Measurements from ENCODE around the gene RHOBTB3. TPM values are rescaled to one million over a fixed set of nuclear protein-coding genes. Genes with fewer than 3 reads are reported as not detected.

Gene RHOBTB3
- total and polyA plus RNA-seq, 10 of the 15 experiments (the other 5 are each of a cell fraction or from before 2014, with no cell fraction given), result 3.6 to 42.8 (median 8.4) TPM

DNA sequence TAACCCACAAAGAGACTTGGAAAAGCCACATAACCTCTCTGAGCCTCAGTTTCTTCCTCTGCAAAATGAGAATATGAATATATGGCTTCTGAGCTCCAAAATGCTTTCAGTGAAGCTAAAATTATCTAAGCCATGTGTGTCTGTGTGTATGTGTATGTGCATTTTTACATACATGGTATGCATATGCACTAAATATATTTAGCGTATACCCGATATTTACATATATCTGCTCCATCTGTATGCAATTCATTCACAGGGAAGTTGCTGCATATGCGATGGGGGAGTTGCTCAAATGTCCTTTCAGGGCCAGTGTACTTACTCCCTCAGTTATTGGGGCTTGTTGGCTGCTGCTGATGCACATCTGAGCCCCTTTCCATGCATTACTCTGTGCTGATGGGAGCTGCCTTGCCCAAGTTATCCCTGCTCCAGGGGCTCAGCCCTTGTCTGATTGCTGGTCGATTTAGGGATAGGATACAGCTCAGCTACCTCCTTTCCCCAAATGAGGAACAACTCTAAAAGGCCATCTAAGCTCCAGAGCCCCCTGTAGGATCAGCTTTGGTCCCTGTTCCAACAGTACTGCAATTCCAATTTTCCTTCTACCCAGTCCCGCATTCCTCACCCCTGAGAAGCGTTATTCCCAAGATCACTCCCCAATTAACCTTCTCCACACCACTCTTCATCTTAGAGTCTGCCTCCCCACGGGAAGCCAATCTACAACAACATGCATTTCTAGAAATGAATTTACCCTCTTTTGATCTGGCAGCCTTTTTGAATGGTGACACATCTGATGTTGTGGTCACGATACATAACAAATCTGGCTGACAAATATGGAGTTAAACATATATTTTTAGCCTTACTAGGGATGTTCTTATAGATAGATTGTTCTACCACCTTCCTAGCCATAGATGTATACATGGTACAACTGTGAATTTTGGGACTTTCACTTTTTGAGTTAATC lies 15.9 kb downstream of the RHOBTB3 start (continued):
- TF ChIP-seq TARDBP (IDR thresholded peaks at IDR 0.05; ENCODE audit: borderline replicate concordance), result no peak
- TF ChIP-seq MXI1 (IDR thresholded peaks at IDR 0.05; ENCODE audit: low read depth, low read length), result no peak
- no peak for TF ChIP-seq TCF3 (IDR thresholded peaks at IDR 0.05; ENCODE audit: borderline replicate concordance, insufficient read depth, low read depth, low read length)
- peak; percentile 51; the same call in 1 of the 2 replicates for TF ChIP-seq IRF4 (IDR thresholded peaks at IDR 0.05; ENCODE audit: low read depth, low read length)
- no peak for TF ChIP-seq ZNF622 (IDR thresholded peaks at IDR 0.05)
- TF ChIP-seq RUNX3 (IDR thresholded peaks at IDR 0.05; ENCODE audit: low read length), result peak; percentile 71
- TF ChIP-seq MYC (IDR thresholded peaks at IDR 0.05; ENCODE audit: insufficient read depth, insufficient read length, insufficient replicate concordance, low read length, severe bottlenecking), result no peak
- no peak for TF ChIP-seq RAD51 (IDR thresholded peaks at IDR 0.05)
- TF ChIP-seq, protein P1, sequence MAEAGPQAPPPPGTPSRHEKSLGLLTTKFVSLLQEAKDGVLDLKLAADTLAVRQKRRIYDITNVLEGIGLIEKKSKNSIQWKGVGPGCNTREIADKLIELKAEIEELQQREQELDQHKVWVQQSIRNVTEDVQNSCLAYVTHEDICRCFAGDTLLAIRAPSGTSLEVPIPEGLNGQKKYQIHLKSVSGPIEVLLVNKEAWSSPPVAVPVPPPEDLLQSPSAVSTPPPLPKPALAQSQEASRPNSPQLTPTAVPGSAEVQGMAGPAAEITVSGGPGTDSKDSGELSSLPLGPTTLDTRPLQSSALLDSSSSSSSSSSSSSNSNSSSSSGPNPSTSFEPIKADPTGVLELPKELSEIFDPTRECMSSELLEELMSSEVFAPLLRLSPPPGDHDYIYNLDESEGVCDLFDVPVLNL (IDR thresholded peaks at IDR 0.05; ENCODE audit: low read depth, low read length), result no peak
- no peak for TF ChIP-seq NFYB (IDR thresholded peaks at IDR 0.05; ENCODE audit: insufficient read depth, low read depth, low read length)
- TF ChIP-seq TCF7 (IDR thresholded peaks at IDR 0.05; ENCODE audit: borderline replicate concordance), result peak; percentile 87
- no peak for TF ChIP-seq HDGF (IDR thresholded peaks at IDR 0.05)
- TF ChIP-seq DPF2 (IDR thresholded peaks at IDR 0.05), result no peak
- no peak for TF ChIP-seq MTA2 (IDR thresholded peaks at IDR 0.05; ENCODE audit: low read depth)
- no peak for TF ChIP-seq SUPT20H (IDR thresholded peaks at IDR 0.05; ENCODE audit: borderline replicate concordance, control insufficient read depth, low read depth, low read length)
- TF ChIP-seq, protein P2, sequence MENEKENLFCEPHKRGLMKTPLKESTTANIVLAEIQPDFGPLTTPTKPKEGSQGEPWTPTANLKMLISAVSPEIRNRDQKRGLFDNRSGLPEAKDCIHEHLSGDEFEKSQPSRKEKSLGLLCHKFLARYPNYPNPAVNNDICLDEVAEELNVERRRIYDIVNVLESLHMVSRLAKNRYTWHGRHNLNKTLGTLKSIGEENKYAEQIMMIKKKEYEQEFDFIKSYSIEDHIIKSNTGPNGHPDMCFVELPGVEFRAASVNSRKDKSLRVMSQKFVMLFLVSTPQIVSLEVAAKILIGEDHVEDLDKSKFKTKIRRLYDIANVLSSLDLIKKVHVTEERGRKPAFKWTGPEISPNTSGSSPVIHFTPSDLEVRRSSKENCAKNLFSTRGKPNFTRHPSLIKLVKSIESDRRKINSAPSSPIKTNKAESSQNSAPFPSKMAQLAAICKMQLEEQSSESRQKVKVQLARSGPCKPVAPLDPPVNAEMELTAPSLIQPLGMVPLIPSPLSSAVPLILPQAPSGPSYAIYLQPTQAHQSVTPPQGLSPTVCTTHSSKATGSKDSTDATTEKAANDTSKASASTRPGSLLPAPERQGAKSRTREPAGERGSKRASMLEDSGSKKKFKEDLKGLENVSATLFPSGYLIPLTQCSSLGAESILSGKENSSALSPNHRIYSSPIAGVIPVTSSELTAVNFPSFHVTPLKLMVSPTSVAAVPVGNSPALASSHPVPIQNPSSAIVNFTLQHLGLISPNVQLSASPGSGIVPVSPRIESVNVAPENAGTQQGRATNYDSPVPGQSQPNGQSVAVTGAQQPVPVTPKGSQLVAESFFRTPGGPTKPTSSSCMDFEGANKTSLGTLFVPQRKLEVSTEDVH (IDR thresholded peaks at IDR 0.05; ENCODE audit: low read depth, partially characterized antibody), result no peak
- TF ChIP-seq SMAD5 (IDR thresholded peaks at IDR 0.05; ENCODE audit: low read depth), result no peak
- TF ChIP-seq, protein P3, sequence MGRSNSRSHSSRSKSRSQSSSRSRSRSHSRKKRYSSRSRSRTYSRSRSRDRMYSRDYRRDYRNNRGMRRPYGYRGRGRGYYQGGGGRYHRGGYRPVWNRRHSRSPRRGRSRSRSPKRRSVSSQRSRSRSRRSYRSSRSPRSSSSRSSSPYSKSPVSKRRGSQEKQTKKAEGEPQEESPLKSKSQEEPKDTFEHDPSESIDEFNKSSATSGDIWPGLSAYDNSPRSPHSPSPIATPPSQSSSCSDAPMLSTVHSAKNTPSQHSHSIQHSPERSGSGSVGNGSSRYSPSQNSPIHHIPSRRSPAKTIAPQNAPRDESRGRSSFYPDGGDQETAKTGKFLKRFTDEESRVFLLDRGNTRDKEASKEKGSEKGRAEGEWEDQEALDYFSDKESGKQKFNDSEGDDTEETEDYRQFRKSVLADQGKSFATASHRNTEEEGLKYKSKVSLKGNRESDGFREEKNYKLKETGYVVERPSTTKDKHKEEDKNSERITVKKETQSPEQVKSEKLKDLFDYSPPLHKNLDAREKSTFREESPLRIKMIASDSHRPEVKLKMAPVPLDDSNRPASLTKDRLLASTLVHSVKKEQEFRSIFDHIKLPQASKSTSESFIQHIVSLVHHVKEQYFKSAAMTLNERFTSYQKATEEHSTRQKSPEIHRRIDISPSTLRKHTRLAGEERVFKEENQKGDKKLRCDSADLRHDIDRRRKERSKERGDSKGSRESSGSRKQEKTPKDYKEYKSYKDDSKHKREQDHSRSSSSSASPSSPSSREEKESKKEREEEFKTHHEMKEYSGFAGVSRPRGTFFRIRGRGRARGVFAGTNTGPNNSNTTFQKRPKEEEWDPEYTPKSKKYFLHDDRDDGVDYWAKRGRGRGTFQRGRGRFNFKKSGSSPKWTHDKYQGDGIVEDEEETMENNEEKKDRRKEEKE (IDR thresholded peaks at IDR 0.05), result no peak
